Endothelial cell of hepatic sinusoid (primary cell): ENCODE measurements around the gene GRK5.

Source experiments
- in situ Hi-C: cut with HindIII; loops from 2 replicates; pipeline ENCODE4 v1.10.0; 2017; ENCODE audit warnings: low sequenced_read_pairs

The GRK5 gene

GRCh38 chr10:119445935-119446317, 238.6 kb downstream of the GRK5 start:
- in situ Hi-C loops, result no loop called here

- in situ Hi-C loops, result no loop called here
Measured at GRCh38 chr10:119446441-119447277, 239.3 kb downstream of the GRK5 start.

GRCh38 chr10:119447421-119447820, 240.1 kb downstream of the GRK5 start:
- in situ Hi-C loops, result no loop called here

GRCh38 chr10:119447823-119448546, 240.6 kb downstream of the GRK5 start:
- in situ Hi-C loops, result no loop called here

GRCh38 chr10:119448628-119449584, 241.5 kb downstream of the GRK5 start:
- in situ Hi-C loops, result no loop called here

GRCh38 chr10:119449760-119450461, 242.5 kb downstream of the GRK5 start:
- in situ Hi-C loops, result no loop called here

GRCh38 chr10:119450606-119451299, 243.4 kb downstream of the GRK5 start:
- in situ Hi-C loops, result no loop called here

GRCh38 chr10:119451300-119451896, 244.0 kb downstream of the GRK5 start:
- in situ Hi-C loops, result no loop called here

GRCh38 chr10:119452396-119452795, 245.0 kb downstream of the GRK5 start:
- in situ Hi-C loops, result no loop called here

- in situ Hi-C loops, result no loop called here
Measured at GRCh38 chr10:119453313-119453712, 245.9 kb downstream of the GRK5 start.

- in situ Hi-C loops, result no loop called here
Measured at GRCh38 chr10:119454316-119454715, 246.9 kb downstream of the GRK5 start.

GRCh38 chr10:119454990-119455389, 247.6 kb downstream of the GRK5 start:
- in situ Hi-C loops, result no loop called here

GRCh38 chr10:119455609-119456434, 248.5 kb downstream of the GRK5 start:
- in situ Hi-C loops, result no loop called here

GRCh38 chr10:119456435-119456810, 249.1 kb downstream of the GRK5 start:
- in situ Hi-C loops, result no loop called here

- in situ Hi-C loops, result no loop called here
Measured at GRCh38 chr10:119457966-119458766, 250.8 kb downstream of the GRK5 start.

- in situ Hi-C loops, result no loop called here
Measured at GRCh38 chr10:119459681-119460340, 252.4 kb downstream of the GRK5 start.
